Measurements from ENCODE around the gene FFAR1. TPM values are rescaled to one million over a fixed set of nuclear protein-coding genes. Genes with fewer than 3 reads are reported as not detected.

Gene FFAR1
- total and polyA plus RNA-seq, 2 donors (not counting 3 experiments of a cell fraction or from before 2014, with no cell fraction given), result not detected

- H3K9me3 ChIP-seq (replicated peaks; ENCODE audit: control insufficient read depth, insufficient read depth, low read length), result no peaks in the 10 kb centered on the region
- FAIRE-seq, result no peak
- BruUV-seq (replicated peaks), result no TSS peak
- ChIA-PET CTCF (interaction anchor here (0.6 to 1.2 kb wide), 2 partner anchors 9 to 11 kb away, joined by 3 read pairs; no protein-coding TSS in a partner anchor), POLR2A (no interaction called here)
- H3K27ac ChIP-seq (ENCODE audit: insufficient read depth, low read depth, low read length), result no peak overlapping the region
- H3K79me2 ChIP-seq (ENCODE audit: control insufficient read depth, insufficient read depth, low read length), result no peaks in the 10 kb centered on the region
- dilution Hi-C loops (cut with MboI; ENCODE audit: extremely low pct_ligation_motif_present, low sequenced_read_pairs) (no loop called here), intact Hi-C loops (cut with micrococcal nuclease) (no loop called here)
- no peaks in the 10 kb centered on the region for H3K36me3 ChIP-seq (ENCODE audit: control insufficient read depth in 2 of 2, extremely low read depth in 1 of 2, insufficient read depth in 2 of 2, low read length in 2 of 2)
- H3K4me3 ChIP-seq (replicated peaks in 1 of 3; ENCODE audit: insufficient read depth in 1 of 3, low read depth in 1 of 3, low read length in 3 of 3), result no peak overlapping the region
- no peaks in the 10 kb centered on the region for H3K4me1 ChIP-seq (ENCODE audit: control insufficient read depth, extremely low read depth, insufficient read depth, low read length)
- H3K9ac ChIP-seq (replicated peaks; ENCODE audit: extremely low read depth, insufficient read depth, low read length), result no peak overlapping the region
- no peaks in the 10 kb centered on the region for H4K20me1 ChIP-seq (replicated peaks; ENCODE audit: control insufficient read depth, extremely low read depth, insufficient read depth, low read length)
- H3K27me3 ChIP-seq (ENCODE audit: control insufficient read depth in 2 of 2, insufficient read depth in 2 of 2, low read length in 2 of 2), result peaks cover 0 to 2% of the 10 kb centered on the region in 2 experiments
- DNase-seq (ENCODE audit: low read depth, low spot score), result no peak
- H3K4me2 ChIP-seq (ENCODE audit: insufficient read depth, low read length), result no peak overlapping the region
- no peak for TF ChIP-seq POLR2A (IDR thresholded peaks at IDR 0.05; ENCODE audit: low read depth, low read length)
- no peak for TF ChIP-seq MAX (IDR thresholded peaks at IDR 0.05; ENCODE audit: insufficient read depth, insufficient read length)
- TF ChIP-seq, protein P1, sequence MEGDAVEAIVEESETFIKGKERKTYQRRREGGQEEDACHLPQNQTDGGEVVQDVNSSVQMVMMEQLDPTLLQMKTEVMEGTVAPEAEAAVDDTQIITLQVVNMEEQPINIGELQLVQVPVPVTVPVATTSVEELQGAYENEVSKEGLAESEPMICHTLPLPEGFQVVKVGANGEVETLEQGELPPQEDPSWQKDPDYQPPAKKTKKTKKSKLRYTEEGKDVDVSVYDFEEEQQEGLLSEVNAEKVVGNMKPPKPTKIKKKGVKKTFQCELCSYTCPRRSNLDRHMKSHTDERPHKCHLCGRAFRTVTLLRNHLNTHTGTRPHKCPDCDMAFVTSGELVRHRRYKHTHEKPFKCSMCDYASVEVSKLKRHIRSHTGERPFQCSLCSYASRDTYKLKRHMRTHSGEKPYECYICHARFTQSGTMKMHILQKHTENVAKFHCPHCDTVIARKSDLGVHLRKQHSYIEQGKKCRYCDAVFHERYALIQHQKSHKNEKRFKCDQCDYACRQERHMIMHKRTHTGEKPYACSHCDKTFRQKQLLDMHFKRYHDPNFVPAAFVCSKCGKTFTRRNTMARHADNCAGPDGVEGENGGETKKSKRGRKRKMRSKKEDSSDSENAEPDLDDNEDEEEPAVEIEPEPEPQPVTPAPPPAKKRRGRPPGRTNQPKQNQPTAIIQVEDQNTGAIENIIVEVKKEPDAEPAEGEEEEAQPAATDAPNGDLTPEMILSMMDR (IDR thresholded peaks at IDR 0.05; ENCODE audit: extremely low read depth in 1 of 2, insufficient read depth in 1 of 2, low read depth in 1 of 2, low read length in 2 of 2), result no peak
- TF ChIP-seq MYC (IDR thresholded peaks at IDR 0.05; ENCODE audit: low read depth, low read length), result no peak
- no peak for TF ChIP-seq FOS (IDR thresholded peaks at IDR 0.05; ENCODE audit: borderline replicate concordance, insufficient read depth, low read length)
- TF ChIP-seq POLR2AphosphoS5 (IDR thresholded peaks at IDR 0.05; ENCODE audit: insufficient read depth, low read depth, low read length), result no peak
- TF ChIP-seq GATA2 (IDR thresholded peaks at IDR 0.05; ENCODE audit: insufficient read depth, insufficient read length, low read depth, low read length), result no peak
- TF ChIP-seq JUN (IDR thresholded peaks at IDR 0.05; ENCODE audit: borderline replicate concordance, insufficient read depth, insufficient read length, low read depth), result no peak
- no peak for TF ChIP-seq EZH2 (IDR thresholded peaks at IDR 0.05; ENCODE audit: borderline replicate concordance, low read depth, low read length, severe bottlenecking)
- no peaks in the 10 kb centered on the region for H3K9me1 ChIP-seq (replicated peaks; ENCODE audit: control insufficient read depth, extremely low read depth, insufficient read depth, low read length)
- H2AFZ ChIP-seq (ENCODE audit: low read depth, low read length), result no peak overlapping the region
Measured at GRCh38 chr19:35363711-35364425, 16.2 kb downstream of the FFAR1 start.
